HEK293 (cell line): ENCODE data around the gene WNT7A.

Experiments used
- CTCF ChIP-seq: fragments of 450-650 bp; formaldehyde crosslinking; IDR thresholded peaks from 2 replicates; pipeline ENCODE4 v1.5.1; 2016; ENCODE audit warnings: missing biosample characterization, missing genetic modification characterization
- FEZF1 ChIP-seq: fragments of 450-650 bp; formaldehyde crosslinking; IDR thresholded peaks from 2 replicates; pipeline ENCODE4 v1.5.1; 2016; ENCODE audit warnings: missing biosample characterization, missing genetic modification characterization
- KLF16 ChIP-seq: fragments of 450-650 bp; formaldehyde crosslinking; IDR thresholded peaks from 2 replicates; pipeline ENCODE4 v1.5.1; 2017; ENCODE audit warnings: missing biosample characterization, missing genetic modification characterization
- REST ChIP-seq: fragments of 450-650 bp; formaldehyde crosslinking; IDR thresholded peaks from 2 replicates; pipeline ENCODE4 v1.5.1; 2016; ENCODE audit warnings: missing biosample characterization, missing genetic modification characterization
- SCRT2 ChIP-seq: fragments of 450-650 bp; formaldehyde crosslinking; IDR thresholded peaks from 2 replicates; pipeline ENCODE4 v1.5.1; 2016; ENCODE audit warnings: missing biosample characterization, missing genetic modification characterization
- ZNF121 ChIP-seq: fragments of 450-650 bp; formaldehyde crosslinking; IDR thresholded peaks from 2 replicates; pipeline ENCODE4 v1.5.1; 2016; ENCODE audit warnings: missing biosample characterization, missing genetic modification characterization
- ZNF211 ChIP-seq: fragments of 450-650 bp; formaldehyde crosslinking; IDR thresholded peaks from 2 replicates; pipeline ENCODE4 v1.5.1; 2016; ENCODE audit warnings: low read depth, missing biosample characterization, missing genetic modification characterization
- ZNF248 ChIP-seq: fragments of 450-650 bp; formaldehyde crosslinking; IDR thresholded peaks from 2 replicates; pipeline ENCODE4 v1.5.1; 2017; ENCODE audit warnings: missing biosample characterization, missing genetic modification characterization
- ZNF354C ChIP-seq: fragments of 450-650 bp; formaldehyde crosslinking; IDR thresholded peaks from 2 replicates; pipeline ENCODE4 v1.5.1; 2016; ENCODE audit warnings: missing biosample characterization, missing genetic modification characterization, low read depth, borderline replicate concordance
- ZNF610 ChIP-seq: fragments of 450-650 bp; formaldehyde crosslinking; IDR thresholded peaks from 2 replicates; pipeline ENCODE4 v1.5.1; 2016; ENCODE audit warnings: missing biosample characterization, missing genetic modification characterization, borderline replicate concordance
- ZNF768 ChIP-seq: fragments of 450-650 bp; formaldehyde crosslinking; IDR thresholded peaks from 2 replicates; pipeline ENCODE4 v1.5.1; 2018; ENCODE audit warnings: missing biosample characterization, mild to moderate bottlenecking, missing genetic modification characterization
- ZNF830 ChIP-seq: fragments of 450-650 bp; IDR thresholded peaks from 2 replicates; pipeline ENCODE4 v1.5.0; 2018; ENCODE audit warnings: missing biosample characterization, missing genetic modification characterization, low read depth, mild to moderate bottlenecking, moderate library complexity
- TF ChIP-seq, protein P1 (sequence below): fragments of 450-650 bp; formaldehyde crosslinking; conservative IDR thresholded peaks from 2 replicates; pipeline ENCODE4 v1.5.1; 2016; ENCODE audit warnings: low read depth, missing biosample characterization, missing genetic modification characterization

DNA sequence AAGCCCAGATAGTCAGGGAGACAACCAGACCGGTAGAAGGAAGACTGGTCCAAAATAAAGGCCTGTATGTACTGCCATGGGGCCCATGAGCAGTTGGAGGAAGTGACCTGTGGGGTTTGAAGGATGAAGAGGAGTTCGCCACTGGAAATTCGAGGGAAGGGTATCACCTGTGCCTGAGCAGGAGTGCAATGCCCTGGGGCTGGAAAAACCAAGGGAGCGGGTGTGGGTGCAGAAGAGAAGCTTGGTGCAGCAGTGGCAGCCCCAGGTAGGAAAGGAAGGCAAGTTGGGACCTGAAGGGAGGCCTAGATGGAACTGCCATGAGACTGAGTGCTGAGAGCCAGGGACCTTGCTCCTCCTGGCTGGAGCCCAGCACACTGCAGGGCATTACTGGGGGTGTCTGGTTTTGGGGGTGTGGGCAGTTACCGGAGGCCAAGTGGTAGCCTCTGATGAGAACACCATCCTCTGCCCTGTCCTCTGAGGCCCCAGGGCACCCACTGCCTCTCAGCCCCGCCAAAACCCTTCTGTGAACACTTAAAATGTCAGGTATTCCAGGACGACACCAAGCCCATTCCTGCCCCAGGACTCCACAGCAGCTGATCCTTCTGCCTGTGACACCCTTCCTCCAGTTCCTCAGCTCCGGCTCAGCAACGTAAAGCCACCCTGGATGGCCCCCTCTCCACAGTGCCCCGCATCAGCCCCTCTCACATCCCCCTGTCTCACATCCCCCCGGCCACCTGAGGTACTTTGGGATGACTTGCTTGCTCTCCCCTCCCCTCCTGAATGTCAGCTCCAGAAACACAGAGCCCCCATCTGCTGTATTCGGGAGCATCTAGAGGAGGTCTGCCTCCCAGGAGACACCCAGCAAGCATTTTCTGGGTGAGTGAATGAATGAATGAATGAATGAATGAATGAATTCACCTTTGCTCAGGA is 42.9 kb downstream of the WNT7A start:
- no peak for TF ChIP-seq CTCF
- no peak for TF ChIP-seq ZNF610 (tag by site-specific recombination)
- TF ChIP-seq ZNF830 (tag by site-specific recombination), result no peak
- TF ChIP-seq REST (tag by site-specific recombination), result no peak
- no peak for TF ChIP-seq ZNF768
- TF ChIP-seq, protein P1, sequence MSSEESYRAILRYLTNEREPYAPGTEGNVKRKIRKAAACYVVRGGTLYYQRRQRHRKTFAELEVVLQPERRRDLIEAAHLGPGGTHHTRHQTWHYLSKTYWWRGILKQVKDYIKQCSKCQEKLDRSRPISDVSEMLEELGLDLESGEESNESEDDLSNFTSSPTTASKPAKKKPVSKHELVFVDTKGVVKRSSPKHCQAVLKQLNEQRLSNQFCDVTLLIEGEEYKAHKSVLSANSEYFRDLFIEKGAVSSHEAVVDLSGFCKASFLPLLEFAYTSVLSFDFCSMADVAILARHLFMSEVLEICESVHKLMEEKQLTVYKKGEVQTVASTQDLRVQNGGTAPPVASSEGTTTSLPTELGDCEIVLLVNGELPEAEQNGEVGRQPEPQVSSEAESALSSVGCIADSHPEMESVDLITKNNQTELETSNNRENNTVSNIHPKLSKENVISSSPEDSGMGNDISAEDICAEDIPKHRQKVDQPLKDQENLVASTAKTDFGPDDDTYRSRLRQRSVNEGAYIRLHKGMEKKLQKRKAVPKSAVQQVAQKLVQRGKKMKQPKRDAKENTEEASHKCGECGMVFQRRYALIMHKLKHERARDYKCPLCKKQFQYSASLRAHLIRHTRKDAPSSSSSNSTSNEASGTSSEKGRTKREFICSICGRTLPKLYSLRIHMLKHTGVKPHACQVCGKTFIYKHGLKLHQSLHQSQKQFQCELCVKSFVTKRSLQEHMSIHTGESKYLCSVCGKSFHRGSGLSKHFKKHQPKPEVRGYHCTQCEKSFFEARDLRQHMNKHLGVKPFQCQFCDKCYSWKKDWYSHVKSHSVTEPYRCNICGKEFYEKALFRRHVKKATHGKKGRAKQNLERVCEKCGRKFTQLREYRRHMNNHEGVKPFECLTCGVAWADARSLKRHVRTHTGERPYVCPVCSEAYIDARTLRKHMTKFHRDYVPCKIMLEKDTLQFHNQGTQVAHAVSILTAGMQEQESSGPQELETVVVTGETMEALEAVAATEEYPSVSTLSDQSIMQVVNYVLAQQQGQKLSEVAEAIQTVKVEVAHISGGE, result no peak
- no peak for TF ChIP-seq ZNF248 (tag by site-specific recombination)
- TF ChIP-seq ZNF354C (tag by site-specific recombination), result no peak
- TF ChIP-seq ZNF121 (tag by site-specific recombination), result no peak
- TF ChIP-seq ZNF211 (tag by site-specific recombination), result no peak
- no peak for TF ChIP-seq SCRT2 (tag by site-specific recombination)
- TF ChIP-seq FEZF1 (tag by site-specific recombination), result no peak
- TF ChIP-seq KLF16 (tag by site-specific recombination), result no peak
